ENCODE data around the gene RUSC1.
A peak's percentile ranks its signal among the peaks of the same experiment; 100 is the strongest.
"Not testable (repeated sequence)": the region's sequence is repeated elsewhere in the genome, so short reads cannot be mapped to it uniquely, and the experiment has no call there.

The RUSC1 gene

GRCh38 chr1:155320661-155321617 is at the start of gene RUSC1:
RUSC1 (plus strand) TSS chr1:155320894; CDS start chr1:155321774, 880 bp downstream.
- DNase-seq = peak; percentile 88

DNA sequence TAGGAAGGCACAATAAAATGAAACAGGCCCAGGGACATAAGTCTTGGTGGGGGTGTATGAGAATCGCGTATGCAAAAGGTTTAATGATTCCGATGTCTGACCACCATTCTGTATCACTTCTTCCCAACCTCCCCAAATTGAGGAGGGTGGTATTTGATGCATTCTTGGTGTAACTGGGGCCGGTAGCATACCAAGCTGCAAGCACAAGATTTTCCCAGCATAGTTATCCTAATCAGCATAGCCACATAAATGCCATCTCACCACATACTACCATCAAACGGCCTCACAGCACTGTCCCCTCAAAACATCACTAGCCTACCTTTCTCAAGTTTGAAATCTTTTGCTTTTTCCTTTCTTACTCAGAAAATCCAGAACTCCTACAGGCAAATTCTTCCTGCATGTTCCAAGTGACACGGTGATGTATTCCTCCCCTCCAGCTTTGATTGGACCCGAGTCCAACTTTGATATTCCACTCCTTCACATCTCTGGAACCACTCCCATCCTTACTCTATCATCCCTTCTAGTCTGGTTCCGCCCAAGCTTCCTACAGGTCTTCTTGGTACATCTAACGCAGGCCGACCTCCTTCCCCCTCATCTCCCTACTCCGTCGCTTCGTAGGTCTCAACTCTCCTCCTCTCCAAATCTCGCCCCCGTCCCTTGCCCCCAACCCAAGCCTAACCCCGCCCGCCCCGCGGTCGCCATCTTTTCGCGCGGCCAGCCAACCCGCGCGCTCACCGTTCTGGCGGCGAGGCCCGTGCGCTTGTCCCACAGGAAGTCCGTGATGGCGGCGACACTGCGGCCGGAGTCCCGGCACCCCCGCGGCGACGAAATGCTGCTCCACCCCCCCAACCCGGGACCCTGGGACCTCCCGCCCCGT is 48.0 kb upstream of the RUSC1 start:
- DNase-seq = no peak

- peak; percentile 96 to 98 for DNase-seq
Measured at GRCh38 chr1:155273343-155274245, 47.1 kb upstream of the RUSC1 start, which contains the start of gene CLK2. CLK2 (minus strand) TSS chr1:155273504; CDS start chr1:155270977, 2,527 bp downstream.

DNA sequence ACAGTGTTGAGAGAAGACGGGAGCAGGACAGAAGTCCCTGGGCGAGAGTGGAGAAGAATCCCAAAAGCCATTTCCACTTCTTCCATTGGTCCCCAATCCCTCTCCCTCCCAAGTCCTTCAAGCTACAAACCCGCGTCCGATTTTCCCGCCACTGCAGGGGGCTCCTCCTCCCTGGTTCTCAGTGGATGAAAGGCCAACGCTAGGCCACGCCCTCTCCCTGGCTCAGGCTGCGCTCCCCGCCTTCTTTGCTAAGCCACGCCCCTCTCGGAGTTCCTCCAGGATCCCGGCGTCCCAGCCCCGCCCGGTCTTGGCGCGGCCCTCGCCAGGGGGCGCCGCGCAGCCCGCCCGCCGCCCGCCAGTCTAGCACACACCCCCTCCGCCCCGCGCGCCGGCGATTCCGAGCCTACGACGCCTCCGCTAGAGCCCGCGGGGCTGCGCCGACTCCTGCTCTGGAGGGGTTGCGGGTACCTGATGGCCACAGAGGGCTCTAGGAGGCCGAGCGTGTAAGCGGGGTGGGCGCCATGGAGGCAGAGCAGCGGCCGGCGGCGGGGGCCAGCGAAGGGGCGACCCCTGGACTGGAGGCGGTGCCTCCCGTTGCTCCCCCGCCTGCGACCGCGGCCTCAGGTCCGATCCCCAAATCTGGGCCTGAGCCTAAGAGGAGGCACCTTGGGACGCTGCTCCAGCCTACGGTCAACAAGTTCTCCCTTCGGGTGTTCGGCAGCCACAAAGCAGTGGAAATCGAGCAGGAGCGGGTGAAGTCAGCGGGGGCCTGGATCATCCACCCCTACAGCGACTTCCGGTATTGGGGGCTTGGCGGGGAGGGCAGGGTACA is 43.4 kb upstream of the RUSC1 start, which contains the start of gene HCN3:
Gene HCN3 (plus strand): TSS at position 394 of the 832 bp plus-strand sequence. CDS start 128 bp downstream, at position 522.
- peak; percentile 98 to 99 for DNase-seq

DNA sequence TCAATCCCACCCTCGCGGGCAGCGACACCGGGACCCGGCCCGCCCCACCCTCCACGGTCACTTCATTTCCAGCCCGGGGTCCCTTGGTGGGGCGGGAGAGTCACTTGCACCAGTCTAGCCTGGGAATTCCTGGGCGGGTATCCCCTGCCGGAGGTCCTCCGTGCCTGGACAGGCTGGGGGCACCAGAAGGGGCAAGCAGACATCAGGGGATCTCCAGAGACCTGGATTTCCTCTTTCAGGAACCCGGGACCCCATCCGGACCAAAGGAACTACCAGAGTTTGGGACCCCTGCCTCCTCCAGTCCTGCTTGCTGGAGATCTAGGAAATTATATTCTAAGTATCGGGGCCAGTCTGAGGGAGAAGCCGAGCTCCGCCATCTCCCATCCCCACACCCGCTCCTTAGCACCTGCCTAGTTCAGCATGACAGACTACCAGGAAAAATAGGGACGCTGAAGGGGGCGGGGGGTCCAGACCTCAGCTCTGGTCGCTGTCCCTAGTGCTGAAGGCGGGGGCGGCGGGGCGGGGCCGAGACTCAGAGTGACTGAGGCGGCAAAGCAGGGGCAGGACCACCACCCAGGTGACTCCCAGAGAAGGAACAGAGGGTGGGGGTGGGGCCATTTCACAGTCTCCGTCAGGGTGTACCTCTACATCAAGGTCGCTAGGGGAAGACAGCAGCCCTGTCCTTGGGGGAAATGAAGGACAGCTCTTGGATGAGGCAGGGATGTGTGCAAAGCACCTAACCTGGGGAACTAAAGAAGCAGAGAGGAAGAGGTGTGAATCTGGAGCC is 42.6 kb upstream of the RUSC1 start:
- DNase-seq = peak; percentile 84 to 85

DNA sequence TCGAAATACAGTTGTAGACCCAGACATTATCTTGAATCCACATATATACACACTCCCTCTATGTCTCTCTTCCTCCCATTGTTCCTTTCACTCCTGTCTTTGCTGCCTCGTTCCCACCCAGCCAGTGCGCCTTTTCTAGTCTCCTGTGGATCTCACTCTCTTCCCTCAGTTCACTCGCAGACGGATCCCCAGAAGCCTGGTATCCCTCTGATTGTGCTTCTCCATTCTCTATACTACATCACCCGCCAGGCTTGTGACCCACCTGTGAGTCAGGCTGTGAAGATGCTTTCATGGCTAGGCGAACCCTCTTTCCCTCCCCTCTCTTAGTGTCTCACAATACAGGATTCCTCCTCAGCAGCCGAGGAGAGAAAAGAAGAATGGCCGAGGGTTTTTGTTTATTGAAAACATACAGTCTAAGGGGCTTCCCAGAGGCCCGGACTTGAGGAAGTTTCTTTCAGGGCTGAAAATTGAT is 42.0 kb upstream of the RUSC1 start:
- peak in 1 of 2 experiments; percentile 20 for DNase-seq

GRCh38 chr1:155279268-155279667 is 41.4 kb upstream of the RUSC1 start:
- DNase-seq = no peak

DNA sequence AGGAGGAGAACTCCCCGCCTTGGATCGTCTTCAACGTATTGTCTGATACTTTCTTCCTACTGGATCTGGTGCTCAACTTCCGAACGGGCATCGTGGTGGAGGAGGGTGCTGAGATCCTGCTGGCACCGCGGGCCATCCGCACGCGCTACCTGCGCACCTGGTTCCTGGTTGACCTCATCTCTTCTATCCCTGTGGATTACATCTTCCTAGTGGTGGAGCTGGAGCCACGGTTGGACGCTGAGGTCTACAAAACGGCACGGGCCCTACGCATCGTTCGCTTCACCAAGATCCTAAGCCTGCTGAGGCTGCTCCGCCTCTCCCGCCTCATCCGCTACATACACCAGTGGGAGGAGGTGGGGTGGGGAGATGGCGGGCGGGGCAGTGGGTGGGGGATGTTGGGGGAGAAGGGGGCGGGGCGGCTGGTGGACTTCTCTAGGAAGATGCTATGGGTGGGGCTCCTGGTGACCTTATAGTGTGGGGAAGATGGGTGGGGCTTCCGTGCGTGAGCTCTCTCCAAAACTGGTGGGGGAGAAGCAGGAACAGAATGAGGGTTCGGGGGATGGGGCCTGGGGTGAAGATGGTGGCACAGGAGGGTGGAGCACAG is 38.1 kb upstream of the RUSC1 start:
- no peak for DNase-seq

GRCh38 chr1:155284476-155284875 is 36.2 kb upstream of the RUSC1 start:
- DNase-seq = no peak

- DNase-seq = no peak
Measured at GRCh38 chr1:155285063-155285462, 35.6 kb upstream of the RUSC1 start.

GRCh38 chr1:155285631-155286044 is 35.1 kb upstream of the RUSC1 start:
- DNase-seq = no peak

- DNase-seq = no peak
Measured at GRCh38 chr1:155286544-155286943, 34.1 kb upstream of the RUSC1 start.

GRCh38 chr1:155287987-155288543 is 32.6 kb upstream of the RUSC1 start:
- DNase-seq = no peak

DNA sequence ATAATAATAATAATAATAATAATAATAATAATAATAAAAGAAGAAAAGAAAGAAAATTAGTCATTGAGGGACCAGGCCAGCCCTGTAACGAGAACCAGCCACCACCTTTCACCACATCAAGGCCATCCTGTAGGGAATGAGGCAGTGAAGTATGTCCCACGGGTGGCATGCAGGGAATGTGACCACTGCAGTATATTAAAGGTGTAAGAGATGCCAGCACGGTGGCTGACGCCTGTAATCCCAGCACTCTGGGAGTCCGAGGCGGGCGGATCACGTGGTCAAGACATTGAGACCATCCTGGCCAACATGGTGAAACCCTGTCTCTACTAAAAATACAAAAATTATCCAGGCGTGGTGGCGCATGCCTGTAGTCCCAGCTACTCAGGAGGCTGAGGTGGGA is 29.7 kb upstream of the RUSC1 start:
- DNase-seq = not testable (repeated sequence)

DNA sequence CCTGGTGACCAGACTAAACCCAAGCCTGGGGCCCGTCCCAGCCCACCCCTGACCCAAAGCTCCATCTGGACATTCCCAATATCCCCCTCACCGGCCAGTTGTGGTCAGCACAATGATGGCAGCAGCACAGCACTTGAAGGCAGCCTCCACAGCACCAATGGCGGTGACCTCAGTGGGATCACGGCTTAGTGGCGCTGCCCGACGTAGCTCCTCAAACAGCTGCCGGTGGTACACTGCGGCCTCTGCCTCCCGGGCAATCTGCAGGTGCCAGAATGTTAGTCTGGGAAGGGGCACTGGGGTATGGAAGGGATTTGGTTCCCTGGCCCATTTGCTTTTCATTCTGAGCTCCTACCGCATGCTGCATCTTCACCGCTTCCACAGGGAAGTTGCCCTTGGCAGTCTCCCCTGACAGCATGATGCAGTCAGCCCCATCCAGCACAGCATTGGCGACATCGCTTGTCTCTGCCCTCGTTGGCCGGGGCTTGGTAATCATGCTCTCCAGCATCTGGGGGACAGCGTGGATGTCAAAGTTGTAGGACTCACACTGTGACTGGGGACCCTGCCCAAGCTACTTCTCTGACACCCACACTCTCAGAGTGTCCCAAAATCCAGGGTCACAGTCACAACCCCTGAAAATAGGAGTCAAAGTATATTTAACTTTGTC is 27.5 kb upstream of the RUSC1 start:
- DNase-seq = no peak

- DNase-seq = no peak
Measured at GRCh38 chr1:155294520-155295182, 26.0 kb upstream of the RUSC1 start.

DNA sequence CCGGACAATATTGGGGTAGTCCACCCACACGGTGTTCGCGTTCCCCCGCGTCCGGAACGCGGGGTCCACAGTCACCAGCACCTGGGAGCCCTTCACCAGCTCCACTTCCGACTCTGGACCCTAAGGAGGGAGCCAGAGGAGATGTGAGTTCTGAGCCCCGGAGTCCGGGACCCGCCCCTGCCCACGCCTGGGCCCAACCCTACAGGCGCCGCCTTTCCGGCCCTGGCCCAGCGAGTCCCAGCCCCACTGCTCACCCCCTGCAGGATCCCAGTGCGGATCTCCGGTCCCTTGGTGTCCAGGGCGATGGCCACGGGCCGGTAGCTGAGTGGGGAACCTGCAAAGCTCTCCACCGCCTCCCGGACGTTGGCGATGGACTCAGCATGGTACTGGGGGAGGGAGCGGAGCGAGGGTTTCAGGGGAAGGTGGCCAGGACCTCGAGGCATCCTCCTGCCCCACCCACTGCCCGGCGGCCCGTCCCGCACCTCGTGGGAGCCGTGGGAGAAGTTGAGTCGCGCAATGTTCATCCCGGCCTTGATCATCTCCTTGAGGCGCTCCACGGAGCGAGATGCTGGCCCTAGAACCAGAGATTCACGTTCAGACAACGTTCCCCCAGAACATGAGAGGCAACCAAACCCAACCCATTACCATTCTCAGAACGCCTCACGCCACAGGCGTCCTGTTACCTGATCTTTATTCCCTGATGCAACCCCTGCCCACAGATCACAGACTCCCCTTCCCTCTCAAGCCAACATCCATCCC is 25.3 kb upstream of the RUSC1 start:
- DNase-seq = no peak

DNA sequence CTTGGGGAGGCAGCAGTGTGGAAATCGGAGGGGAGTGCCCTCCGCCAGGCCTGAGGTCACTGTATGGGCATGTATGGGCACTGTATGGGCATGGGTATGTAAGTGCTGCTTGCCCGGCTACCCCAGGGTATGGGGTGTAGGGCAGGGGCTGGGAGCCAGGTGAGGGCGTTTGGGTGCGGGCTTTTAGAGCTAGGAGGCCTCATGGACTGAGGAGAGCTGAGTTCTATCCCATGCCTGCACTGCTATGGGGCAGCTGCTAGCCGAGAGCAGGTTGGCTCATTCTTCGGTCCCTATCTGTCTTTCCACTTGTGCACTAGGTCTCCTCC is 24.8 kb upstream of the RUSC1 start:
- DNase-seq = no peak
